NT2/D1 (cell line): ENCODE measurements around the gene IL22RA2.

ENCODE experiments used
- DNase-seq: peaks from one replicate; pipeline ENCODE4 v3.0.0-alpha.2; 2011; ENCODE audit warnings: low read depth, low spot score
- H3K27me3 ChIP-seq: 2 replicates; pipeline ENCODE4 v1.6.0; 2011; ENCODE audit warnings: mild to moderate bottlenecking; ENCODE audit not compliant: insufficient read length, insufficient read depth
- H3K36me3 ChIP-seq: 2 replicates; pipeline ENCODE4 v1.6.1; 2011; ENCODE audit warnings: mild to moderate bottlenecking, low read length, mixed read lengths; ENCODE audit not compliant: insufficient read depth, insufficient read length
- H3K4me1 ChIP-seq: 2 replicates; pipeline ENCODE4 v1.5.1; 2011; ENCODE audit not compliant: insufficient read depth, insufficient read length
- H3K4me3 ChIP-seq: 2 replicates; pipeline ENCODE4 v1.5.1; 2011; ENCODE audit warnings: low read depth; ENCODE audit not compliant: insufficient read length
- H3K9ac ChIP-seq: 2 replicates; pipeline ENCODE4 v1.6.0; 2011; ENCODE audit warnings: low read depth; ENCODE audit not compliant: insufficient read length
- H3K9me3 ChIP-seq: 2 replicates; pipeline ENCODE4 v1.5.1; 2011; ENCODE audit warnings: mild to moderate bottlenecking, low read length; ENCODE audit not compliant: insufficient read depth
- SUZ12 ChIP-seq: IDR thresholded peaks from 2 replicates; pipeline ENCODE4 v1.6.1; 2011; ENCODE audit not compliant: insufficient read length, insufficient read depth; ENCODE audit errors: extremely low read depth
- YY1 ChIP-seq: IDR thresholded peaks from 2 replicates; pipeline ENCODE4 v1.6.1; 2011; ENCODE audit not compliant: insufficient read length, insufficient read depth
- ZNF274 ChIP-seq: IDR thresholded peaks from 2 replicates; pipeline ENCODE4 v1.6.1; 2011; ENCODE audit warnings: mild to moderate bottlenecking, low read depth, low read length

Gene IL22RA2

GRCh38 chr6:137145421-137145820, 28.0 kb downstream of the IL22RA2 start:
- H3K9ac ChIP-seq = no peak overlapping the region
- TF ChIP-seq YY1 = no peak
- TF ChIP-seq ZNF274 = no peak
- no peak for TF ChIP-seq SUZ12
- no peak overlapping the region for H3K4me3 ChIP-seq
- H3K4me1 ChIP-seq = no peaks in the 10 kb centered on the region
- H3K27me3 ChIP-seq = no peaks in the 10 kb centered on the region
- DNase-seq = no peak
- H3K9me3 ChIP-seq = no peaks in the 10 kb centered on the region
- H3K36me3 ChIP-seq = no peaks in the 10 kb centered on the region

- Histone ChIP-seq H3K27me3 (no peaks in the 10 kb centered on the region), H3K4me1 (no peaks in the 10 kb centered on the region)
Measured at GRCh38 chr6:137136065-137136464, 37.4 kb downstream of the IL22RA2 start.

DNA sequence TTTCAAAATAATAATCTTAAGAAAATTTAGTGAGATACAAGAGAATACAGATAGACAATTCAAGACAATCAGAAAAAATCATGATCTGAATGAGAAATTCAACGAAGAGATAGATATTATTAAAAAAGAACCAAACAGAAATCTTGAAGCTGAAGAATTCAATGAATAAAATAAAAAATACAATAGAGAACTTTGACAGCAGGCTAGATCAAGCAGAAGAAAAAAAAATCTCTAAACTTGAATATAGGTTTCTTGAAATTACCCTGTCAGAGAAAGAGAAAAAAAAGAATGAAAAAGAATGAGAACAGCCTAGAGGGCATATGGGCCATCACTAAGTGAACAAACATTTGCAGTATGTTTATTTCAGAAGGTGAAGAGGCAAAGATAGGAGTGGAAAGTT, 39.0 kb downstream of the IL22RA2 start:
- no peak for DNase-seq
- H3K4me3 ChIP-seq = no peak overlapping the region
- TF ChIP-seq SUZ12 (no peak), YY1 (no peak), ZNF274 (no peak)
- H3K9ac ChIP-seq = no peak overlapping the region
- H3K36me3 ChIP-seq = no peaks in the 10 kb centered on the region
- peaks cover 11% of the 10 kb centered on the region for H3K9me3 ChIP-seq
- H3K4me1 ChIP-seq = no peaks in the 10 kb centered on the region
- no peaks in the 10 kb centered on the region for H3K27me3 ChIP-seq

More at GRCh38 chr6:137136065-137136464, 37.4 kb downstream of the IL22RA2 start:
- no peaks in the 10 kb centered on the region for H3K36me3 ChIP-seq
- no peak for TF ChIP-seq YY1
- TF ChIP-seq SUZ12 = no peak
- TF ChIP-seq ZNF274 = no peak
- H3K9me3 ChIP-seq = peaks cover 11% of the 10 kb centered on the region
- H3K9ac ChIP-seq = no peak overlapping the region
- DNase-seq = no peak
- H3K4me3 ChIP-seq = no peak overlapping the region

GRCh38 chr6:137133122-137133521, 40.3 kb downstream of the IL22RA2 start:
- peaks cover 11% of the 10 kb centered on the region for H3K9me3 ChIP-seq
- no peak overlapping the region for H3K9ac ChIP-seq
- DNase-seq = no peak
- no peaks in the 10 kb centered on the region for H3K36me3 ChIP-seq
- H3K4me1 ChIP-seq = no peaks in the 10 kb centered on the region
- no peak overlapping the region for H3K4me3 ChIP-seq
- TF ChIP-seq SUZ12 (no peak), YY1 (no peak), ZNF274 (no peak)
- no peaks in the 10 kb centered on the region for H3K27me3 ChIP-seq

- Histone ChIP-seq H3K36me3 (no peaks in the 10 kb centered on the region), H3K9me3 (no peaks in the 10 kb centered on the region), H3K4me1 (no peaks in the 10 kb centered on the region), H3K9ac (no peak overlapping the region), H3K4me3 (no peak overlapping the region), H3K27me3 (no peaks in the 10 kb centered on the region)
- DNase-seq = no peak
- no peak for TF ChIP-seq ZNF274
- TF ChIP-seq SUZ12 = no peak
- TF ChIP-seq YY1 = no peak
Measured at GRCh38 chr6:137126875-137127485, 46.5 kb downstream of the IL22RA2 start.

DNA sequence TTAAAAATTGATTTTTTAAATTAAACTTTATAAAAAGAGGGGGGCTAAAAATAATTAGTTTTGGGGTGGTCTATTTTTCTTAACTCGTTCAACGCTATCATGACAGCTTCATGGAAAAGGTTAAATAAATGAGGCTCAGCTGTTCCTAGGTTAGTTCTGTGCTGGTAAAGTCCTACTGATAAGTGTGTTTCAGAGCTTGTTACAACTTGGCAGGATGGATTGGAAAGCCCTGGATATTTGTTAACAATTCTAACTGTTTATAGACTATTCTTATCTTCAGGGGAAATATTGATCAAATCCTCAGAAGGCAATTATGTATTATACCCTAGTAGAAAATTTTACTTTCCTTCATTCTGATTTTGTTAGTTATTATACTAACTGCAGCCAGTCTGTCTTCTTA, 50.4 kb downstream of the IL22RA2 start:
- Histone ChIP-seq H3K4me1 (no peaks in the 10 kb centered on the region), H3K4me3 (no peak overlapping the region), H3K9me3 (peaks cover 12% of the 10 kb centered on the region), H3K9ac (no peak overlapping the region), H3K27me3 (no peaks in the 10 kb centered on the region), H3K36me3 (no peaks in the 10 kb centered on the region)
- DNase-seq = no peak
- no peak for TF ChIP-seq YY1
- no peak for TF ChIP-seq ZNF274
- TF ChIP-seq SUZ12 = no peak

DNA sequence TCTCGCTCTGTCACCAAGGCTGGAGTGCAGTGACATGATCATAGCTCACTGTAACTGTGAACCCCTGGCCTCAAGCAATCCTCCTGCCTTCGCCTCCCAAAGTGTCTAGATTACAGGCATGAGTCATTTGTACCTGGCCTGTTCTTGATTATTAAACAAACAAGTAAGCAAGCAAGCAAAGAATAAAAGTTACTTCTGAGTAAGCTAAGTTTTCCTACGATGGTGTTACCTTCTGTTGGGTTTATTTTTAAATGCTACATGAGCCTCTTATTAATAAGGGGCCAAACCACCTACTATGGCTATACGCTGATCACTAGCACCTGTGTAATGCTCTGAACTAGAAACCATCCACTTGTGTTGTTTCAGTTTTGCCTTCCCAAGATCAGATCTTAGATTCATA, 50.8 kb downstream of the IL22RA2 start:
- Histone ChIP-seq H3K27me3 (no peaks in the 10 kb centered on the region), H3K9me3 (peaks cover 12% of the 10 kb centered on the region), H3K4me1 (no peaks in the 10 kb centered on the region), H3K9ac (no peak overlapping the region), H3K4me3 (no peak overlapping the region), H3K36me3 (no peaks in the 10 kb centered on the region)
- DNase-seq = no peak
- TF ChIP-seq YY1 (no peak), ZNF274 (no peak), SUZ12 (no peak)
